GM23248 (cell line): ENCODE data around the gene HSBP1.

ENCODE experiments used
- EZH2 ChIP-seq: fragments of 200-600 bp; sonication (generic); IDR thresholded peaks from 2 replicates; pipeline ENCODE4 v1.6.1; 2018; ENCODE audit warnings: antibody characterized with exemption, mild to moderate bottlenecking; ENCODE audit not compliant: insufficient read depth, poor library complexity, severe bottlenecking
- EZH2phosphoT487 ChIP-seq: fragments of 200-600 bp; sonication (generic); IDR thresholded peaks from 2 replicates; pipeline ENCODE4 v1.6.1; 2018; ENCODE audit warnings: antibody characterized with exemption, moderate library complexity, mild to moderate bottlenecking, low read depth; ENCODE audit not compliant: insufficient read depth

GRCh38 chr16:83762992-83763358, 44.8 kb upstream of the HSBP1 start:
- TF ChIP-seq EZH2: no peak
- TF ChIP-seq EZH2phosphoT487: no peak
